Esophagus (tissue), 2 donors: ENCODE results near the gene ZNF366. TPM values are rescaled to one million over a fixed set of nuclear protein-coding genes. Genes with fewer than 3 reads are reported as not detected.

Experiments
- H3K27ac ChIP-seq, 2 donors: one replicate each; pipeline ENCODE4 v1.5.1; 2013; ENCODE audit warnings: low read depth in 2 of 2, mild to moderate bottlenecking in 2 of 2, inconsistent platforms in 1 of 2, low read length in 1 of 2, moderate library complexity in 1 of 2
- H3K27me3 ChIP-seq, 2 donors: one replicate each; pipeline ENCODE4 v1.6.1; 2013; ENCODE audit warnings: low read length in 2 of 2, control low read depth in 1 of 2, mild to moderate bottlenecking in 1 of 2; ENCODE audit not compliant: insufficient read depth in 2 of 2, control insufficient read depth in 1 of 2
- H3K36me3 ChIP-seq, 2 donors: one replicate each; pipeline ENCODE4 v1.6.1; 2013; ENCODE audit warnings: low read length in 1 of 2; ENCODE audit not compliant: control insufficient read depth in 2 of 2, insufficient read depth in 2 of 2
- H3K4me1 ChIP-seq, 2 donors: one replicate each; pipeline ENCODE4 v1.6.1; 2013; ENCODE audit warnings: low read length in 1 of 2; ENCODE audit not compliant: control insufficient read depth in 2 of 2, insufficient read depth in 2 of 2
- H3K4me3 ChIP-seq, 2 donors: one replicate each; pipeline ENCODE4 v1.5.1; 2013; ENCODE audit warnings: low read length in 2 of 2, mild to moderate bottlenecking in 2 of 2, low read depth in 1 of 2, moderate library complexity in 1 of 2
- H3K9me3 ChIP-seq, 2 donors: one replicate each; pipeline ENCODE4 v1.6.1; 2013; ENCODE audit warnings: mild to moderate bottlenecking in 2 of 2, low read depth in 1 of 2, low read length in 1 of 2, moderate library complexity in 1 of 2; ENCODE audit not compliant: control insufficient read depth in 2 of 2, insufficient read depth in 1 of 2
- WGBS, 2 donors: extraction: QIAGEN DNeasy Blood & Tissue Kit; methylation state at CpG; one replicate each; pipeline ENCODE4 v1.1.7; 2013; 5-methylcytosine and 5-hydroxymethylcytosine counted together
- polyA plus RNA-seq, 2 donors: library from polyadenylated mRNA; stranded (reverse); fragments of 200-250 nt; gene quantifications; one replicate each; pipeline ENCODE4 v1.2.3, GENCODE V29; 2013
- donor health status: healthy with polysubstance abuse.
- donor health status: Bipolar disorder and iron deficiency.

The ZNF366 gene
- polyA plus RNA-seq, 2 donors: 0.21 to 0.26 TPM

DNA sequence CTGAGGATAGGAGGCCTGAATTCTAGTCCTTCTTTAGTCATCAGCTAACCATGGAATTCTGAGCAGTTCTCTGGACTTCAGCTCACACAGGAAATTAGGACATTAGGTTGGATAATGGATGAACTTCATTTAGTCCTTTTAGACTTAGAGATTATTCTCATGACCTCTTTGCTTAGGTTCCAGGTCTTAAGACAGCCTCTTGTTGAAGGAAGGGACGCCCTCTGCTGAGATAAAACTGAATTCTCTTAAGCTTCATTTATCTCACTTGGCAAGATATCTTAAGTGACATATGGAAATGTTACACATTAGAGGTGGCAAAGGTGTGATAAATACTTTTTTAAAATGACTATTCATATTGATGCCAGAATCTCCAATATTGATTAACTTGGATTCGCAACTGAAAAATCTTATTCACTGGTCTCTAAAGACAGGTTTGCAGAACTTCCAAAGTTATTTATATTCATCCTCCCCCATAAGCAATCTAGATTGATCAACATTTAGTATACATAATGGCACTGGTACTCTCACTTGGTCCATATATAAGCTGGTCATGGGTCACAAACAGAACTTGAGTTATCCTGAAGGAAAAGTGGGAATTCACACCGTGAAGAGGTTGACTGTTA, 16.9 kb upstream of the ZNF366 start:
- no peak overlapping the region for H3K27ac ChIP-seq
- 50 to 55% methylated on average over 3 of the region's 3 CpGs for WGBS, 2 donors
- no peak overlapping the region for H3K4me3 ChIP-seq
- no peaks in the 10 kb centered on the region for H3K27me3 ChIP-seq
- no peaks in the 10 kb centered on the region for H3K4me1 ChIP-seq
- H3K9me3 ChIP-seq: no peaks in the 10 kb centered on the region
- no peaks in the 10 kb centered on the region for H3K36me3 ChIP-seq

DNA sequence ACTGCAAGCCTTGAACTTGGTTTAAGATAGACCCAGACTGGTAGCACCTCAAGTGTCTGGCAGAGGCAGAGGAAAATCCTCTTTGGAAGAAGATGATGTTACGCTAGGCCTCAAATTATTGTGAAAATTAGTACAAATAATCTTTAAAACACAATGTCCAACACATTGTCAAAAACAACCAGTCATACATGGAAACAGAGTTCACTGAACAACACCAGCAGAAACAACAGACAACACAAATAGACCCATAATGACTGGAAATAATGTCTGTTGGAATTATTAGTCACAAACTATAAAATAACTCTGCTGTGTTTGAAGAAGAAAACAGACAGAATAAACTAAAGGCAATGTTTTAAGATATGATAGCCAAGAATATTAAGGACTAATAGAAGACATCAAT, 15.4 kb upstream of the ZNF366 start:
- Histone ChIP-seq H3K4me3 (no peak overlapping the region), H3K4me1 (peaks cover 0 to 3% of the 10 kb centered on the region in 2 donors), H3K36me3 (no peaks in the 10 kb centered on the region), H3K27me3 (no peaks in the 10 kb centered on the region), H3K27ac (no peak overlapping the region), H3K9me3 (no peaks in the 10 kb centered on the region)
- 97 to 98% methylated on average over 1 of the region's 1 CpG for WGBS, 2 donors

DNA sequence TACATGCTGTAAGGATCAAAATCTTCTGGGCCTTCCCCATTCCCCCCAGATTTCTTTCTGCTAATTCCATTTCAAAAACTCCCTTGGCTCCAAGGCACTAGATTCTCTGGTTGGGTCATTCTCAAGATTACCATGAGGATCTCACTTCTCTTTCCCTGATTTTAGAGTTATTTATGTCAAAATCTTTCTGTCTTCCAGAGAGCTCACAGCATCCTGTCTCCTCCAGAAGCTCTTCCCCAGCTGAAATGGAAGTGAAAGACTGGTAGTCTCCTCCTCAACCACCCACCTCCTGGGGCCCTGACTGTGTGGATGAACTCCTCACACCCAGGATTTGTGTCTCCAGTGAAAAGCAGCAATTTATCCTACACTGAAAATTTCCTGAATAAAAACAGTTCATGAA, 11.9 kb upstream of the ZNF366 start:
- H3K4me1 ChIP-seq: peaks cover 0 to 3% of the 10 kb centered on the region in 2 donors
- H3K4me3 ChIP-seq: no peak overlapping the region
- H3K27me3 ChIP-seq: no peaks in the 10 kb centered on the region
- H3K9me3 ChIP-seq: no peaks in the 10 kb centered on the region
- H3K36me3 ChIP-seq: no peaks in the 10 kb centered on the region
- H3K27ac ChIP-seq: peak overlapping the region in 1 of 2 donors; percentile 6

DNA sequence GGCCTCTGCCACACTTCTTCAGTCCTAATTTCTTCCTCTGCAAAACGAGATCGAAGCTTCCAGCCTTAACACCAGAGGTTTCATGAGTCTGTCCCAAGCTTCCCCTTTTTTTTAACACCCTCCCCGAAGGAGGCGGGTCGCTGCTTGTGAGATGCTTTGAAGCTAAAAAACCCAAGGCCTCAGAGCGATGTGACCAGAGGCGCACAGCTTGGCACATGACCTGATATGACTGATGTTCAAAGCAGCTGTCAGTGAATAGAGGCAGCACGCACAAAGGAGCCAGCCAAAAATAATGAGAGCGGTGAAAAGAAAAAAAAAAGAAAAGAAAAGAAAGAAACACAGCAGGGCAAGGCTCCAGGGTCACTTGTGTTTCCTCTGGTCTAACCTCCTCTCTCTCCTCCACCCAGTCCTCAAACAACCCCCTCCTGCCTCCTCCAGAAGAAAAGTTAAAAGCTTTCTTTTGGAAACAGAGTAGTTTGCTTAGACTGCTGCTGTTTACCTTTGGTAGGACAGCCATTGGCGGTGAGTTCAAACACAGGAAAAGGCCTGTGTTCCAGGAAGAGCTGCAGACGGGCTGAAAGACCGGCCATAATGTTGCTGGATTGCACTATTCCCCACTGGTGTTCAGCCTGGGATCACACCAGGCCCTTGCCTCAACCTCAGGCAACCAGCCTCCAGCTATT, 10.9 kb upstream of the ZNF366 start:
- 22 to 37% methylated on average over 12 of the region's 12 CpGs for WGBS, 2 donors
- peak overlapping the region; percentile 35 to 76 for H3K27ac ChIP-seq
- H3K4me3 ChIP-seq: no peak overlapping the region
- H3K9me3 ChIP-seq: no peaks in the 10 kb centered on the region
- peaks cover 0 to 3% of the 10 kb centered on the region in 2 donors for H3K4me1 ChIP-seq
- H3K36me3 ChIP-seq: no peaks in the 10 kb centered on the region
- no peaks in the 10 kb centered on the region for H3K27me3 ChIP-seq

DNA sequence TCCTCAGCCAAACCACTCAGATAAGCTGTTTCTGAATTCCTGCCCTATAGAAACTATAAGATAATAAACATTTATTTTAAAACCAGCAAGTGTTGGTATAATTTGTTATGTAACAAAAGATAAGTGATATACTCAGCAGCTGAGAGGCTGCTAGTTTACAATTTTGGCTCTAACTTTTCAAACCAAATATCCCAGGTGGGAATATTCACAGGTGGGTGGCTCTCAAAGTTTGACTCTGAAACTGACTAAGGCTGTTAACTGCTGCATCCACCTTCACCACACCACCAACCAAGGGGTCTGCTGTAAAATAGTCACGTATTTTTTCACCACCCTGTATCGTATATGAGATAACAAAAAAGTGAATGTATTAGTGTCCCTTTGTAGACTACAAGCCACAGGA, 9.7 kb upstream of the ZNF366 start:
- Histone ChIP-seq H3K36me3 (no peaks in the 10 kb centered on the region), H3K9me3 (no peaks in the 10 kb centered on the region), H3K27ac (no peak overlapping the region), H3K27me3 (no peaks in the 10 kb centered on the region), H3K4me3 (no peak overlapping the region), H3K4me1 (peaks cover 0 to 3% of the 10 kb centered on the region in 2 donors)
- WGBS, 2 donors: 73 to 90% methylated on average over 2 of the region's 2 CpGs

DNA sequence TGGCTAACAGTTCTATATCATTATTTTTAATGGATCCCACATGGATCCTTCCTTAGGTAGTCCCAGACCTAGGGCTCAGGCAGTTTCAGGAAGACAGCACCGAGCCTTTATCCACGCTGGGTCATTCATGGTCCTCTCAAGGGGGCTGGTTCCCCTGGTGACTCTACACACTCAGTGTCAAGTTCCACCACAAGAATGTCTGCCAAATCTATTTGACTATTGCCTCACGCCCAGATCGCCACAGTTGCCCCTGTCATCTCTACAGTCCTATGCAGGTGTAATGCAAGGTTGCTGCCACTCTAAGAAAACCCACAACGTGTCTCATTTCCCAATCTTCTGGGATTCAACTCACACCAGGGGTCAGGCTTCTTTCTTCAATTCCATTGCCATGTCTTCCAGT, 8.0 kb upstream of the ZNF366 start:
- Histone ChIP-seq H3K4me3 (no peak overlapping the region), H3K9me3 (no peaks in the 10 kb centered on the region), H3K4me1 (peaks cover 0 to 3% of the 10 kb centered on the region in 2 donors), H3K36me3 (no peaks in the 10 kb centered on the region), H3K27ac (no peak overlapping the region), H3K27me3 (no peaks in the 10 kb centered on the region)
- 87 to 92% methylated on average over 5 of the region's 5 CpGs for WGBS, 2 donors

DNA sequence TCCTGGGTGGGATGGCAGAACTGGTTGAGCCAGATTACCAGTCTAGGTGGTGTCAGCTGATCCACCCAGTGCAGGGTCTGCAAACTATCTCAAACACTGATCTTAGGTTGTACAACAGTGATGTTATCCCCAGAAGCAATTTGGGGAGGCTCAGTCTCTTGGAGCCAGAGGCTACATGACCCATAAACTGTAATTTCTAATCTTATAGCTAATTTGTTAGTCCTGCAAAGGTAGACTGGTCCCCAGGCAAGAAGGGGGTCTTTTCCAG, 5.3 kb upstream of the ZNF366 start:
- Histone ChIP-seq H3K9me3 (no peaks in the 10 kb centered on the region), H3K27me3 (no peaks in the 10 kb centered on the region), H3K36me3 (no peaks in the 10 kb centered on the region), H3K27ac (no peak overlapping the region), H3K4me1 (no peaks in the 10 kb centered on the region), H3K4me3 (no peak overlapping the region)

DNA sequence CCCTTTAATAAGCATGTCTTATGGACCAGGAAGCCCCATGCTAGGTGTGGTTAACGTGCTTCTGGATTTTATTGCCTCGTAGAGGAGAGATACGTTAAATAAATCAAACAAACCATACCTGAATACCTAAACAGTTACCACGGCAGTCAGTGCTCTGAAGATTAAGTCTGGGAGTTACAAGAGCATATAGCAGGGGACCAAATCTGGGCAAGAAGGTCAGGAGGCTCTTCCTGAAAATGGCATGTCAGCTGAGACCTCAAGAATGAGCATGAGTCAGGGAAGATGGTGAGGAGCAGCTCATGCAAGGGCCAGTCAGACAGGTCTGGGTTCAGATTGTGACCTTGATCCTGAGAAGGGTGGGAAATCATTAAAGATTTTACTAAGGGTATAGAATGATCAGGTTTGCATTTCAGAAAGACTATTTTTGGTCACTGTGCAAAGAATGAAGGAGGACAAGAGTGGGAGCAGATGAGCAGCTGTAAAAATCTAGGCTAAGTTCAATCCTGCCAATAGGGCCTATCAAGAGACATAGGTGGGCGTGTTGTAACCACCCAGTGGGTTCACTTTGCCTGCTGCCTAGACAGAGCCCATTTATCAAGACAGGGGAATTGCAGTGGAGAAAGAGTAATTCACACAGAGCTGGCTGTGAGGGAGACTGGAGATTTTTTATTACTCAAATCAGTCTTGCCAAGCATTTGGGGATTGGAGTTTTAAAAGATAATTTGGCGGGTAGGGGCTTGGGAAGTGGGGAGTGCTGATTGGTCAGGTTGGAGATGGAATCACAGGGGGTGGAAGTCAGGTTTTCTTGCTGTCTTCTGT, 4.8 kb upstream of the ZNF366 start:
- H3K27ac ChIP-seq: no peak overlapping the region
- H3K4me3 ChIP-seq: no peak overlapping the region
- WGBS, 2 donors: 79 to 88% methylated on average over 6 of the region's 6 CpGs

DNA sequence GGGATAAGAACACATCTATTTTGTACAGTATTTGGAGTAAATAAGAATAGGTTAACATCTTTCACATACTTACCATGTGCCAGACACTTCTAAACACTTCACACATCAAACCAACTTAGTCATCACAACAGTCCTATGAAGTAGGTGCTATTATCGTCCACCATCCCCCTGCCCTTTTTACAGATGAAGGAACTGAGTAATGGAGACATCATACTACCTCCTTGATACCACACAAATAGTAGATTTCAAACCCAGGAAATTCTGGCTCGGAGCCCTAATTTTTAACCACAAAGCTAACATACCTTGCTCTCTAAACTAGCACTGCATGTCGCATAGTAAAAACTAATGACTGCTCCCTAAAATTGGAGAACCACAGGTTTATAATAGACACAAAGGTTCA, 4.2 kb upstream of the ZNF366 start:
- Histone ChIP-seq H3K4me3 (no peak overlapping the region), H3K4me1 (no peaks in the 10 kb centered on the region), H3K9me3 (no peaks in the 10 kb centered on the region), H3K36me3 (no peaks in the 10 kb centered on the region), H3K27me3 (no peaks in the 10 kb centered on the region), H3K27ac (no peak overlapping the region)
- WGBS, 2 donors: 68 to 74% methylated on average over 3 of the region's 3 CpGs

More for the DNA sequence above, 4.8 kb upstream of the ZNF366 start:
- Histone ChIP-seq H3K36me3 (no peaks in the 10 kb centered on the region), H3K9me3 (no peaks in the 10 kb centered on the region), H3K27me3 (no peaks in the 10 kb centered on the region), H3K4me1 (no peaks in the 10 kb centered on the region)
